HG03064 (cell line): ENCODE measurements around the gene KPNA5.

ENCODE experiments used
- ATAC-seq: cut with Tn5 transposase; IDR thresholded peaks from one replicate; pipeline ENCODE4 v1.9.1; 2021; ENCODE audit warnings: low read depth; ENCODE audit not compliant: unreplicated experiment

KPNA5 gene

GRCh38 chr6:116773886-116774285 lies 92.9 kb downstream of the KPNA5 start:
- ATAC-seq: no peak

GRCh38 chr6:116779573-116780164 lies 98.7 kb downstream of the KPNA5 start:
- ATAC-seq: peak; percentile 65

- no peak for ATAC-seq
Observed at GRCh38 chr6:116783852-116784251, 102.8 kb downstream of the KPNA5 start.
